Posterior cingulate gyrus (tissue), 11 donors: ENCODE results near the gene HAGHL.
A peak's percentile ranks its signal among the peaks of the same experiment; 100 is the strongest.
"Not testable (repeated sequence)": the region's sequence is repeated elsewhere in the genome, so short reads cannot be mapped to it uniquely, and the experiment has no call there.

ENCODE experiments used
- DNase-seq, 10 donors: peaks; one replicate each; pipeline versions ENCODE4 v3.0.0 to v3.0.0-alpha.2; 2020 to 2021; ENCODE audit warnings: mixed read lengths in 3 of 10
- intact Hi-C: fragments of 100-400 bp; cut with DNase I; formaldehyde crosslinking; loops from one replicate; pipeline ENCODE4 v1.15.1; 2023

HAGHL gene

GRCh38 chr16:764848-765487 lies 38.1 kb downstream of the HAGHL start:
- no peak for DNase-seq
- intact Hi-C loops = no loop called here

GRCh38 chr16:765488-765865 lies 38.6 kb downstream of the HAGHL start:
- intact Hi-C loops = no loop called here
- no peak for DNase-seq

- no peak for DNase-seq
- intact Hi-C loops = no loop called here
Measured at GRCh38 chr16:766008-766819, 39.3 kb downstream of the HAGHL start.

- DNase-seq = no peak
- intact Hi-C loops = no loop called here
Measured at GRCh38 chr16:766820-767640, 40.1 kb downstream of the HAGHL start.

- intact Hi-C loops = no loop called here
- no peak for DNase-seq
Measured at GRCh38 chr16:767743-768235, 40.9 kb downstream of the HAGHL start.

- intact Hi-C loops = no loop called here
- no peak for DNase-seq
Measured at GRCh38 chr16:768428-768827, 41.5 kb downstream of the HAGHL start.

GRCh38 chr16:769184-769784 lies 42.4 kb downstream of the HAGHL start:
- intact Hi-C loops = no loop called here
- peak in 1 of 10 donors; percentile 67 for DNase-seq

- intact Hi-C loops = no loop called here
- no peak for DNase-seq
Measured at GRCh38 chr16:769934-770333, 43.0 kb downstream of the HAGHL start.

GRCh38 chr16:770411-770810 lies 43.5 kb downstream of the HAGHL start:
- no peak for DNase-seq
- intact Hi-C loops = no loop called here

GRCh38 chr16:772959-773358 lies 46.1 kb downstream of the HAGHL start:
- DNase-seq = no peak
- intact Hi-C loops = no loop called here

- intact Hi-C loops = no loop called here
- no peak for DNase-seq
Measured at GRCh38 chr16:774086-775001, 47.4 kb downstream of the HAGHL start.

- no peak for DNase-seq
- intact Hi-C loops = no loop called here
Measured at GRCh38 chr16:775236-775796, 48.4 kb downstream of the HAGHL start.

- intact Hi-C loops, DNase-seq: not testable (repeated sequence)
Measured at GRCh38 chr16:776298-776697, 49.4 kb downstream of the HAGHL start.

GRCh38 chr16:776824-777223 lies 49.9 kb downstream of the HAGHL start:
- intact Hi-C loops = no loop called here
- no peak for DNase-seq

- intact Hi-C loops = no loop called here
- no peak for DNase-seq
Measured at GRCh38 chr16:777826-778225, 50.9 kb downstream of the HAGHL start.

GRCh38 chr16:778447-778846 lies 51.5 kb downstream of the HAGHL start:
- no peak for DNase-seq
- intact Hi-C loops = no loop called here

- DNase-seq = no peak
- intact Hi-C loops = no loop called here
Measured at GRCh38 chr16:778909-779527, 52.1 kb downstream of the HAGHL start.
